8988T (cell line): ENCODE data around the gene LRRC45.

Source experiments
- DNase-seq: peaks from one replicate; pipeline ENCODE4 v3.0.0; 2011

LRRC45 gene

DNA sequence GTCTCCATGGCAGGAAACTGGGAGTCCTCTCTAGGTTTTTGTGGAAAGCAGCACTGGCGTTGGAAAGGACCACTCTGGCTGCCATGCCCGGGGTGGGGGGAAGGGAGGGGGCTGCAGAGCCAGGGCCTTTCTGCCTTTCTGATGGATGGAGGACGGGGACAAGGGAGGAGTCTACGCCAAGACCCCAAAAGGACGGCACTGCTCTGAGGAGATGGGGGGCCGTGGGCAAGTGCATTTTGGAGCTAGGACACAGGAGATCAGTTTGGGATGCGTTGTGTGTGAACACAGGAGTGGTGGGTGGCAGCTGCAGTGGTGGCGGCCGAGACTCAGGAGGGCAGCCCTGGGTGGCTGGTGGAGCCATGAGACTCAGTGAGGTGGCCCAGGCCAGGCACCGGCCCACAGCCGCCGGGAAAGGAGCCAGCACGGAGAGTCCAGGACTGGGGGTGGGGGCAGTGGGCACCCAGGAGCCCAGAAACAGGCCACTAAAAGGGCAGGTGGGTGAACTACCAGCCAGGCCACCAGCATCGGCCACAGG lies 2.5 kb upstream of the LRRC45 start:
- no peak for DNase-seq

DNA sequence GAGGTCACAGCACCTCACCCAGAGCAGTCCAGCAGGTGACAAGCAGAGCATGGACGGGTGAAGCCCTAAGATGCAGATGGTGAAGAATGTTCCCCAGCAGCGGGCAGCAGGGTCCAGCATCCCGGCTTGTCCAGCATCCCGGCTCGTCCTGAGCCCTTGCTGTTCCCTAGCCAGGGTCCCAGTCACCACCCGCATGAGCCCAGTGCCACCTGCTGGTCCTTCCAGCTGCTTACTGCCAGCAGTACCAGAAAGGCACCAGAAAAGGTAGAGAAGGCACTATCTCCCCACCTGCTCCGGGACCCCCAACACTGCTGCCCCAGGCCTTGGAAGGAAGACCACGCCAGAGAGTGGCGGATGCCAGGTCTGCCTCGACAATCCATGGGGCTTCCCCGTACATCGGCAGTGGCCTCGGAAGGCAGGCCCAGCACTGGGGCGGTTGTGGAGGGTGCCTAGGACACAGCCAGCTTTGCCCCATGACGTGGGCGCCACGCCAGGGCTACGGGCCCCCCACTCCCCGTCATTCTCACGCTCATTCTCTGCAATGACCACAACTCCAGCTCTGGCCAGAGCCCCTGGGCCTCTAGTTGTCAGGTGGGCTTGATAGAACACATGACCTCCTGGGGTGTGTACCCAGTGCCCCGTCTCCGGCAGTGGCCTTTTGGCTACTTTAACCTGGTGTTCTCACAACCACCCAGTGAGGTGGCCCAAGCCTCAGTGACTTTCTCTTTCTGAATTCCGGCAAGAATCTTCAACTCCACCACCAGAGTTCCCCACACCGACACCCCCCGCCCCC lies 1.8 kb upstream of the LRRC45 start:
- DNase-seq, result peak; percentile 70

DNA sequence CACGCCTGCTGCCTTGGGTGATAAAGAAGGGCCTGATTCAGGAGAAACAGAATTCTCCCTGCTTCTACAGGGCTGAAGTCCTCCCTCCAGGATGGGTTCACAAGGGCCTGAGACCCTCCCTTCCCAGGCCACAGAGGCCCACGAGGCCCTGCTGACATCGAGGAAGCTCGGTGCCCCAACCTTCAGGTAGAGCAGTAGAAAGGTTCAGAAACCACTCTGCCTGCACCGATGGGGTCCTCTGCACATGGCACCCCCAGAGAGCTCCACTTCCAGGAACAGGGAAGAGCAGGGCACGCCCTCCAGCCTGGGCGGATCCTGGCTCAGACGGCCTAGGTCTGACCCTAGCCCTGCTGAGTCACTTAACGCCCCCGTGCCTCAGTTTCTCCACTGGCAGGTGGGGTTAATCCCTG lies 1.2 kb upstream of the LRRC45 start:
- DNase-seq, result no peak

DNA sequence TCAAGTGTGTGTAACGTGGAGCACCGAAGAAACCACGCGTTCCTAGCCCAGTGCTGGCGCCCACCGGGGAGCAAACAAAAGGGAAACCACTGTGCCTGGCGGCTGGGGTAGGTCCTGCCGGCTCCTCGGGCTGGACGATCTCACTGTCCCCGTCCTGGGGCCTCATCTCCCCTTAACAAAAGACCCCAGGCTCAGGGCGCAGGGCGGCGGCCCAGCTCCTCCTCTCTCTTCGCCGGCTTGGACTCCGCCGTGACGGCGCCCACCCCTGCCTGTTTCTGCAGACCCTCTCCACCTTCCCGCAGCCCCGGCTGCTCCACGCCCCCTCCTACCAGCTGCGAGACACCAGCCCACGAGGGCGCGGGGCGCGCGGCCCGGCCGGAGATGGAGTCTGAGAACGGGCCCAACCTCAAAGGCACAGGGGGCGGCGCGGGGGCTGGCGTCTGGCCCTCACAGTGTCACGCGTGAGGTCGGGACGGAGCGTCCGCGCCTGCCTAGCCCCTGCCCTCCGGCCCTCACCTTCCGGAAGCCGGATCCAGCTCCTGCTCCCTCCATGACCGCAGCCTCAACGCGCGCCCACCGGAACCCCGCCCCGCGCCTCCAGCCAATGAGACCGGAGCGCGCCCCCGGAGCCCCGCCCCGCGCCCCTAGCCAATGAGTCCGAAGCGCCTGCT lies 660 bp upstream of the LRRC45 start, which contains the start of gene CENPX:
Gene CENPX, minus strand, starts transcription at position 569 of the 671 bp plus-strand sequence. Its CDS starts 17 bp downstream, at position 552.
- no peak for DNase-seq

DNA sequence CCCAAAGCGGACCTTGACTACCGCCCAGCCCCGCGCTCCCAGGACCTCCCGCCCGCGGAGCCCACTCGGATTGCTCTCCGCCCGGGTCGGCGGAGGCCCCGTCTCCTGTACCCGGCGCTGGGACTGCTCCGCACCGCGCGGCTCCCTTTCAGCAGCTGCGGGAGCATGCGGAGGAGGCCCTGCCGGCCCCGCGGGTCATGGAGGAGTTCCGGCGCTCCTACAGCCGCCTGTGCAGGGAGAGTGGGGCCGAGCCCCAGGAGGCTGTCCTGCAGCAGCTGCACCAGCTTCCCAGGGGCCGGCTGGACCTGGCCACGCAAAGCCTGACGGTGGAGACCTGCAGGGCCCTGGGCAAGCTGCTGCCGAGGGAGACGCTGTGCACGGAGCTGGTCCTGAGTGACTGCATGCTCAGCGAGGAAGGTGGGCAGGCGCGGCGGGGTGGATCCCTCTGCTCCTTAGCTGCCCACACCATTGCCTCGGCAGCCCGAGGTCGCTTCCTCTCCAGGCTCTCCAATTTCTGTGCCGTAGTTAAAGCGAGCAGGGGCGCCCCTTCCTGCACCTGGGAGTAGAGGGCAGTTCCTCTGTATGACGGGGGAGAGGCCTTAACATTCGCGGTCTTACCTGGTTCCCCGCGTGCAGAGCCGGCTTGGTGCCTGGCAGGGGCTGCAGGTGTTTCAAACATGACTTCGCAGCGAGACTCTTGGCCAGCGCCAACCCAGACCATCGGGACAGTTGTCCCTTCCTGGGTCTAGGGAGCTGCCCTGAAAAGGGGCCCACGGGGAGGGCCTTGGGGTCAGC lies 539 bp downstream of the LRRC45 start:
- no peak for DNase-seq

DNA sequence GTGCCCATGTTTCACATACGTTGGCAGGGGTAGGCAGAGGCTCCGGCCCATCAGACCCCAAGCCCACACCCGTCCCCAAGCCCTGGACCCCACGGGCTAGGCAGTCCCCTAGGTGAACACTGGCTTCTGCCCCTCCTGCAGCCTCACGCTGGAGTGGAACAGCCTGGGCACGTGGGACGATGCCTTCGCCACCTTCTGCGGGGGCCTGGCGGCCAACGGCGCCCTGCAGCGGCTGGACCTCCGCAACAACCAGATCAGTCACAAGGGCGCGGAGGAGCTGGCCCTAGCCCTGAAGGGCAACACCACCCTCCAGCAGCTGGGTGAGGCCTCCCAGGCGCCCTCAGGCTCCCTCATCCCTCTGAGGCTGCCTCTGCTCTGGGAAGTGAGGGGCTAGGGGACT lies 1.8 kb downstream of the LRRC45 start:
- DNase-seq, result no peak

DNA sequence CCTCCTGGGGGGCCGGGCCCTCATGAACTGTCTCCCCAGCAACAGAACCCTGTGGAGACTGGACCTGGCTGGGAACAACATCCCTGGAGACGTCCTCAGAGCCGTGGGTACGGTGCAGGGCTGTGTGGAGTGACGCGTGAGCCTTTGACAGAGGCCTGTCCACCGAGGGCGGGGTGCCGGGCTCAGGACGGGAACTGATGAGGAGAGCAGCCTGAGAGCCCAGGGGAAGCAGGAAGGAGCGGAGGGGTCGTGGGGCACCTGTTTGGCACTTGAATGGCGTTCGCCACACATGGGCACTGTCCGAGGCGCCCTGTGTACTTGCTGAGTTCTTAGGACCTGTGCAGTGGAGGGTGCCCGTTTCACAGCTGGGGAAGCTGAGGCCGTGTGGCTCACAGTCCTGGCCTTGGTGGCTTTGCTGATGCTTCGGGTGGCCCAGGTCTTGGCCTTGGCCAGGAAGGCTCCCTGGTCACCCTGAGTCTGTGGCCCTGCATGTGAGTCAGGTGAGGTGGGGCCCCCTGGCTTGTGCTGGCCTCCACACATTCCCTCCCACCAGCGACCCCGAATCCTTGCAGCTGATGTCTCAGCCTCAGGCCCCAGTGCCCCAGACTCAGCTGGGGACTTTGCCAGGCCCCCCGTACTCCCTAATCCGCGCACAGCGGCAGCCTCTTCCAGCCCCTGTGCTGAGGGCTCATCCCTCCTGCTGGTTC lies 2.4 kb downstream of the LRRC45 start:
- no peak for DNase-seq

DNA sequence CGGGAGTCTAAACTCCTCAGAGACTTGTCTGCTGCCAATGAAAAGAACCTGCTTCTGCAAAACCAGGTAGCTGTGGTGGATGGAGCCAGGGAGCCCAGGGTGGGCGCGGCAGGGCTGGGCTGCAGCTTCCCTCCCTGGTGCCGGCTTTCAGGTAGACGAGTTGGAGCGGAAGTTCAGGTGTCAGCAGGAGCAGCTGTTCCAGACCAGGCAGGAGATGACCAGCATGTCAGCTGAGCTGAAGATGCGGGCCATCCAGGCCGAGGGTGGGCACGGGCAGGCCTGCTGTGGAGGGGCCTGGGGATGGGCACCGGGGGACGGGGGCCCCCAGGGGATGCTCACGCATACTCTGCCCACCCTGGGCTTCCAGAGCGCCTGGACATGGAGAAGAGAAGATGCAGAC lies 5.1 kb downstream of the LRRC45 start:
- DNase-seq, result no peak

DNA sequence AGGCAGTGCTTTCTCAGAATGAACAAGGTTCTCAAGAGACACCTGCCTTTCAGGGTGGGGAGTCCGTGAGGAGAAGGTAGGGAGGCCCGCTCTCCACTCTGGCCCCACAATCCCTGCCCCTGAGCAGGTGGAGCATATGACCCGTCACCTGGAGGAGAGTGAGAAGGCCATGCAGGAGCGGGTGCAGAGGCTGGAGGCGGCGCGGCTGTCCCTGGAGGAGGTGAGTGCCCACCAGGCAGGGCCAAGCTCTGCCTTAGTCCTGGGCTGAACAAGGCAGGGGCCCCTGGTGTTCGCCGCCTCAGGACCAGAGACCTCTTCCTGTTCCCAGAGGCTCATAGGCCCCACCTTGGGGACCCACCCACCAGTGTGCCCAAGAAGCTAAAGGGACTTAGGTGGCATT lies 5.9 kb downstream of the LRRC45 start:
- no peak for DNase-seq

DNA sequence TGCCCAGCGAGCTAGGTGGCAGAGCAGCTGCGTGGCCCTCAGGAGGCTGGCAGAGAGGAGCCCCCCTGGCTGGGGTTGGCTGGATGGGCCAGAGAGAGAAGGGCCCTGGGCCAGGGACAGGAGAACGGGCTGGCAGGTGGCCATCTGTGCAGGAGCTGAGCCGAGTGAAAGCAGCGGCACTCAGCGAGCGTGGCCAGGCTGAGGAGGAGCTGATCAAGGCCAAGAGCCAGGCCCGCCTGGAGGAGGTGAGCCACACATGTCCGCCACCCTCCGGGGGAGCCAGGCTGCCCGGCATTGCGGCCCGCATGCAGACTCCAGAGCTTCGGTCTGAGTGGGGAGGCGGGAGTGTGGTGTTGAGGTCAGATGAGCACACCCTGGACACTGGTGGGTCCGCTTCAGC lies 6.3 kb downstream of the LRRC45 start:
- DNase-seq, result no peak

DNA sequence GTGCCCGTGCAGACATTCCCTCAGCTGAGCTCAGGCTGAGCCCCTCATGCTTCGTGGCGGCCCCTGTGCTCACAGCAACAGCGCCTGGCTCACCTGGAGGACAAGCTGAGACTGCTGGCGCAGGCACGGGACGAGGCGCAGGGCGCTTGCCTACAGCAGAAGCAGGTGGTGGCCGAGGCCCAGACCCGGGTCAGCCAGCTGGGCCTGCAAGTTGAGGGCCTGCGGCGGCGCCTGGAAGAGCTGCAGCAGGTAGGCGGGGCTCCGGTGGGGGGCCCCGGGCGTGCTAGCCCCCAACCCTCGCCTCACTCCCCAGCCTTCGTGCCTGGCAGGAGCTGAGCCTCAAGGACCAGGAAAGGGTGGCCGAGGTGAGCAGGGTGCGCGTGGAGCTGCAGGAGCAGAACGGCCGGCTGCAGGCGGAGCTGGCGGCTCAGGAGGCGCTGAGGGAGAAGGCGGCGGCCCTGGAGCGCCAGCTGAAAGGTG lies 6.9 kb downstream of the LRRC45 start:
- DNase-seq, result no peak

DNA sequence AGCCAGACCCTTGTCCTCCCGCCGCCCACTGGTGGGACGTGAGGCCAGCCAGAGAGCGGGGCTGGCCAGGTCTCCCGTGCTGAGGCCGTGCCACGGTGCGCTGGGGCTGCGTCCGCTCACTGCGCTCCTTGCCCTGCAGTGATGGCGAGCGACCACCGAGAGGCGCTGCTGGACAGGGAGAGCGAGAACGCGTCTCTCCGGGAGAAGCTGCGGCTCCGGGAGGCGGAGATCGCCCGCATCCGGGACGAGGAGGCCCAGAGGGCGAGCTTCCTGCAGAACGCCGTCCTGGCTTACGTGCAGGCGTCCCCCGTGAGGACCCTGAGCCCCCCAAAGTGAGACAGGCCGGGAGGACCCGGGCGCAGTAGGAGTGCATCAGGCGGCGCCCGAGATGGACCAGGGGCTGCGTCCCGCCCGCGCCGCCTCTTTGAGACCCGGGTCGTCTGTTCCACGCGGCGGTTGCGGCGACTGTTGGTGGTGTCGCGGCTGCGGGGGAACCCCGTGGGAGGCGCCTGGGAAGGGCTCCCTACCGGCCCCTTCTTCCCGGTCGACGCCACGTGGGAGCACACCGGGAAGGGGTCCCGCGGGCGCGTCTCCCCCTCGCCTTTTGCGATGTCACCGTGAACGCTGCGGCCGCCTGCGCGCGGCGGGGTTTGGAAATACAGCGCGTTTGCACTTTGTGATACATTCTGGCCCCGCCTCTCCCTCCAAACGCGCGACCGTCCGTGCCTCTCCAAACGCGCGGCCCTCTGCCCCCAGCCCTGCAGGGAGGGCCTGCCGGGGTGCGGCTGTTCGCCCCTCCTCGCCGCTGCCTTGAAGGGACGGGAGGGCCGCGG lies 7.6 kb downstream of the LRRC45 start:
- DNase-seq, result peak; percentile 86

DNA sequence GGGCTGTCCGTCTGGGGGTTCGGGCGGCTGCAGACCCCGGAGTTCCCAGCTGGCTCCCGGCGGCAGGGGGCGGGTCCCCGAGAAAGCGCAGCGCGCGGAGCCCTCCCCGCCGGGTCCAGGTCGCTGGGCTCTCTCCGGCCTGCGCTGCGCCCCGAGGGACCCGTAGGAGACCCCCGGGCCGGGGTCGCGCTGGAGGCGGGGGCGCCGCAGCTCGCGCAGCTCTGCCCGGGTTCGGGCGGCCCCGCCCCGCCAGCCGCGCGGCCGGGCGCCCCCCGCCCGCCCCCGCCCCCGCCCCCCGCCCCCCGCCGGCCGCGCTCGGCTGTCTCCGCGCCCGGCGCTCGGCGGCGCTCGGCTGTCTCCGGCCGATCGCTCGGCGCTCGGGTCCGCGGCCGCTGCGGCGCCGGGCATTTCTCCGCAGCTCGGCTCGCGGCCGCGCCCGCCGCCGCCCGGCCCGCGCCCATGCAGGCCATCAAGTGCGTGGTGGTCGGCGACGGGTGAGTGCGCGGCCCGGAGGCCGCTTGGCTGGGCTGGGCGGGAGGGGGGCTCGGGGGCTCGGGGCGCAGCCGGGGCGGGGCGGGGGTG lies 8.3 kb downstream of the LRRC45 start, which contains the start of gene RAC3:
Gene RAC3, plus strand, starts transcription at position 376 of the 582 bp plus-strand sequence. Its CDS starts 84 bp downstream, at position 460.
- DNase-seq, result no peak

DNA sequence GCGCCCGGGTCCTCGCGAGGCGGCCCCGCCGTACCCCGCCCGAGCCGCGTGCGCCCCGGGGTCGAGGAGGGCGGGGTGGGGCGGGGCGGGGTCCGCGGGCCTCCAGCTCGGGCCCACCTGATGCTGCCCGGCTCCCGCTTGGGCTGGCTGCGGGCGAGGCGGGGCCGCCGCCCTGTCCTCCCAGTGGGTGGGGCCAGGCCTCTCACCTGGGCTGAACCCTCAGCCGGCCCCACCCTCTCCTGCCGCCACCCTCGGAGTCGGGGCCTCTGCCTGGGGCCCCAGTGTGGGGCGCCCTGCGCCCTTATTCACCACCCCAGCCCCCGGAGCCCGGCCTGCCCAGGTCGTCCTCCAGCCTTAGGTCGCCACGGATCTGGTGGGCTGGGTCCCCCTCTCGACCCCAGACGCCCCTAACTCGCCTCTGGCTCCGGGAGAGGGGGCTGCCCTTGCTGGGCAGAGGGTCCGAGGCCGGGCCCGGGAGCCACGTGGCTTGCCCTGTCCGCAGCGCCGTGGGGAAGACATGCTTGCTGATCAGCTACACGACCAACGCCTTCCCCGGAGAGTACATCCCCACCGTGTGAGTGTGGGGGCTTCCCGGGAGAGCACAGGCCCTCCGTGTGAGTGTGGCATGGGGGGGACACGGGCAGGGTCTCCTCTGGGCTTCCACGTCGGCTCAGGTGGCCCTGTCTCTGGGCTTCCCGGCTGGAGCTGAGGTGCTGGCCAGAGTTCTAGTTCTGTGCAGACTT lies 9.0 kb downstream of the LRRC45 start:
- DNase-seq, result no peak

DNA sequence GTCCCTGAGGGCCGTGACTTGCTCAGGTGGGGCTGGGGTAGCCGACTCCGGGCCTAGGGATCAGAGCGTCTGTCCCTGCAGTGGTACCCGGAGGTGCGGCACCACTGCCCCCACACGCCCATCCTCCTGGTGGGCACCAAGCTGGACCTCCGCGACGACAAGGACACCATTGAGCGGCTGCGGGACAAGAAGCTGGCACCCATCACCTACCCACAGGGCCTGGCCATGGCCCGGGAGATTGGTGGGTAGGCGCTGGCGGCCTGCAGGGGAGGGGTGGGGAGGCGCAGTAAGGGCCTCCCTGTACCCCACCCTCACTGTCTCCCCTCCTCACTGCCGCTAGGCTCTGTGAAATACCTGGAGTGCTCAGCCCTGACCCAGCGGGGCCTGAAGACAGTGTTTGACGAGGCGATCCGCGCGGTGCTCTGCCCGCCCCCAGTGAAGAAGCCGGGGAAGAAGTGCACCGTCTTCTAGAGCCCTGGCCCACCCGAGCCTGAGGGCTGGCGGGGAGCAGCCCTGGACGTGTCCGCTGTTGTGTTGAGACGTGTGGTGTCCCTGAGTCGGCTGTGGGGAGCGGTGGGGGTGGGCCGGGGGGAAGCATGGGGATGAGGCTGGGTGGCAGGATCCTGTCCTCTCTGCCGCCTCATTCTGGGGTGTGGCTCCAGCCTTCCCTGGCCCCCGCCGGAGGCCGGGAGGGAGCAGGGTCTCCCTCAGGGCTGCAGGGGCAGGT lies 10.4 kb downstream of the LRRC45 start:
- DNase-seq, result no peak

DNA sequence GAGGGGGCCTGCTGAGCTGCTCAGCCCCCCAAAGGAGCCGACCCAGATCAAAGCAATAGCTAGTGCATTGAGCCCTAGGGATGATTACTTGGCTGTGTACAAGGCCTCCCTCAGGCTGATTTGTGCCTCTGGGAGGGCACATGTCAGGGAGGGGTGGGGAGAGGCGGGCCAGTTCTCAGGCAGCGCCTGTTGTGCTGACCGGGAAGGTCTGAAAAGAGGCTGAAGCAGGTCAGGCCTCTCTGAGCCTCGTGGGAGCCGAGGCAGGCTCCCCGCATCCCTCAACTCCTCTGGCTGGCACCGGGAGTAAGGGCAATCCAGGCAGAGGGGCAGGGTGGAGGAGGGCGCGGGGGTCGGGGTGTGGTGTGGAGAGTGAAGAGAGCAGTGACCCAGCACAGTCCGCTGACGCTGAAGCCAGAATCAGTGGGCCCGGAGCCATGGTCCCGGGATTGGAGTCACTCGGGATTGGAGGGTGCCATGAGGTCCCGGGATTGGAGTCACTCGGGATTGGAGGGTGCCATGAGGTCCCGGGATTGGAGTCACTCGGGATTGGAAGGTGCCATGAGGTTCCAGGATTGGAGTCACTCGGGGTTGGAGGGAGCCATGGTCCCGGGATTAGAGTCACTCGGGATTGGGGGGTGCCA lies 11.4 kb downstream of the LRRC45 start:
- DNase-seq, result no peak

DNA sequence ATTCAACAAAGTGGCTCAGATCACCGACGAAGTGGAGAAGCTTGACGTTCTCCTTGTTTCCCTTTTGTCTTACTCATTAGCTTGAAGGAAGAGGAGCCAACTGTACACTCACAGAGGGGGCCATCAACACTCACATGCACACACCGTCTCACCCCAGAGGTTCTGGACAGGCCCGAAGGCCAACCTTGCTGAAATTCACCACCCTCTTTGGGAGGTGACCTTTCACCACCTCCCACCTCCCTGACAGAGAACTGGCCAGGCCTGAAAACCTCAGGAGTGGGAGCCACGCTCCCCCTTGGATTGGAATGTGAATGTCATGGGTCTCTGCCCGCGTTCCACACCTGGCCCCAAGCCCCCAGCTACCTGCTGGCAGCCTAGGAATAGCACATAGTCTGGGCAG lies 12.4 kb downstream of the LRRC45 start:
- no peak for DNase-seq

DNA sequence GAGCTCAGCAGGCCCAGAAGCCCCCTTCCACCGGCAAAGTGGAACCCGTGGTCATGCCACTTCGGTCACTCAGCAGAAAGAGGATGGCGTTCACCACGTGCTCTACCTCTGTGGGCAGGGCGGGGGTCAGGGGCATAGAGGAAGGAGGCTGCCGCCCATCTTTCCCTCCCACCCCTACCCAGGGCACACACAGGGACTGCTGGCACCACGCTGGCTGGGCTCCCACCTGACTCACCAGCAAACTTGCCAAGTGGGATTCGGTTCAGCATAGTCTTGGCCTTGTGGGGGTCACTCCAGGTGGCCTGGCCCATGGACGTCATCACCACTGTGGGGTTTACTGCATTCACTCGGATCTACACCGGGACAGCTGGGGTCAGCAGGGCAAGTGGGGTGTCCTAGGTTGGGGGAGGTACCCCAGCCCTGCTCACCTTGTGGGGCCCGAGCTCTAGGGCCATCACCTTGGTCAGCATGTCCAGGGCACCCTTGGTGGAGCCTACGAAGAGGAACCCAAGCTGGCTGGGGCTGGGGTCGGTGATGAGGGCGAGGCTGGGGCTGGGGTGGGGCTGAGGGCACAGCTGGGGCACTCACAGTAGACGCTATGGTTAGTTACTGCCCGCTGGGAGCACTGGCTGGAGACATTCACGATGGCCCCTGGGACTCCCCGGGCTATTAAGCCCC lies 13.0 kb downstream of the LRRC45 start:
- no peak for DNase-seq
